Globus pallidus (tissue), 1 donor: ENCODE data around the gene KDM4B.
"Not testable (repeated sequence)": the region's sequence is repeated elsewhere in the genome, so short reads cannot be mapped to it uniquely, and the experiment has no call there.

ENCODE experiments used
- DNase-seq: peaks from one replicate; pipeline ENCODE4 v3.0.0-alpha.2; 2015; ENCODE audit warnings: low spot score

Gene KDM4B

DNA sequence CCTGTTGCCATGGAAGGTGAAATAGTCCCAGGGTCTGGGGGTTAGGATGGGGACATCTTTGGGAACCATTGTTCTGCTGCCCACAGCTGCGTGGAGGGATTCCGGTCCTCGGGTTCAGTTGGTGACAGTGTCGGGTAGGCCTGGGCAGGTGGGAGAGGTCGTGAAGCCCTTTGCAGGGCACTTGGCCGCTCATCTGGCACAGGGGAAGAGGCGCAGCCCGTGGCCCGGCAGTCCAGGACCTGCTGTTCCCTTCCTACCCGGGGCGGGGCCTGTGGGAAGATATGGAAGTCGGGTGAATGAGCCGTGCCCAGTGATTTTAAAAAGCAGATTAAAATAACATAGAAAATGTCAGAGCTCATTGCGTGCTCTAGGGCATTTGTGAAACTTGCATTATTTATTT, 44.8 kb downstream of the KDM4B start:
- no peak for DNase-seq

DNA sequence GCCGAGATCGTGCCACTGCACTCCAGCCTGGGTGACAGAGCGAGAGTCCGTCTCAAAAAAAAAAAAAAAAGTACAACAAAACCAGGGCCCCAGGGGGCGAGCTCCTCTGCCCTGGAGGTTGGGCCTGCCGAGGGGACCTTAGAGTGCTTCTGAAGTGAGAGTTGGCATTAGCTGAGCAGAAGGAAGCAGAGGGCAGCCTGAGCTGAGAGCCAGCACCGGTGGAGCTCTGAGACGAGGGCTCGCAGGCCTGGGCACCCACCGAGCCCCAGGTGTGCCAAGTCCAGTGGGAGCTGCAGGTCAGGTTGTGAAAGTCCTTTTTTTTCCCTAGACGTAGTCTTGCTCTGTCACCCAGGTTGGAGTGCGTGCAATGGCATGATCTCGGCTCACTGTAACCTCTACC, 46.0 kb downstream of the KDM4B start:
- DNase-seq, result no peak

DNA sequence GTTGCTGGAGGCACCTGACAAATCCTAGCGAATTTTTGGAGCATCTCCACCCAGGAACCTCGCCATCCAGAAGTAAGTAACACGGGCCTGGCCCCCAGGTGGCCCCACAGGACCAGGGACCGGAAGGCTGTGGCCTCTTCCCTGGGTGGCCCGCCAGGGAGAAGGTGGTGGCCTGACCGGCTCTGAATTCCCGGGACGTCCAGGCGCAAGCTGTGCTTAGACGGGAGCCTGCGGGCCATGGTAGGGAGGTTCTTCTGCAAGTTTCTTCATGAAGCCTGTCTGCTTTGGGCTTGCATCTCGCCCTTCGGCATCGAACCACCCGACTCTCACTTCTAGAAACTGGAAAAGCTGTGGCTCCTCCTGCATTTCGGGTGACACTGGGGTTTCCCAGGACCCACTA, 47.4 kb downstream of the KDM4B start:
- no peak for DNase-seq

DNA sequence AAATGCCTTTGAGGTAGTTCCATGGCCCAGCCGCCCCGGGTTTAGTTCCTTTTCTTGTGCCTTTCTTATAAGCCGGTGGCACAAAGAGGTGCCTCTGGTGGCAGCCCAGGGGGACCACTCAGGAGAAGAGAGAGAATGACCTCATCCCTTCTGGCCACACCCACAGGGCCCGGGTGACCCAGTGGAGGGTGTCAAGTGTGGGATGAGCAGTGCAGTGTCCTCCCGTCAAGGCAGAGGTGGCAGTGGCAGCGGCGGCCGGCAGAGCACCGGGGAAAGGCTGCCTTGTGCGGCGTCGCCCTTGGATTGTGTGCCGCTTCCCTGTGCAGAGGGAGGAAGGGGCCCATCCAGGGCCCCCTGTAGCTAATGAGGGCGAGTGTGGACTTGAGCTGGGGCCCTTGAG, 47.9 kb downstream of the KDM4B start:
- DNase-seq, result no peak

DNA sequence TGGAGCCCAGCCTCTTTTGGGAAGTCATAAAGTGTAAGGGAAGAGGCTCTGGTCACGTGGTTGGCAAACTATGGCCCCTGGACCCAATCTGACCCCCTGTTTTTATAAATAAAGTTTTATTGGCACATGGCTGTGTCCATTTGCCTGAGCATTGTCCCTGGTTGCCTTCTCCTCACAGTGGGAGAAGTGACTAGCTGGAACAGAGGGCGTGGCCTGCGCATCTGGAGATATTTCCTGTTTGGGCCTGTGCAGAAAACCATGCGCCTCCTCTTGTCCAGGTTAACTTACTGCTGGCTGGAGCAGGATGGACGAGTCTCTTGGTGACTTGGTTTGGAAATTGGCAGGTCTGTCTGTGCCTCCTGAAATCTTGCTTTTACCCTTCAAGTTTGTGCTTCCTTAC, 48.3 kb downstream of the KDM4B start:
- no peak for DNase-seq

DNA sequence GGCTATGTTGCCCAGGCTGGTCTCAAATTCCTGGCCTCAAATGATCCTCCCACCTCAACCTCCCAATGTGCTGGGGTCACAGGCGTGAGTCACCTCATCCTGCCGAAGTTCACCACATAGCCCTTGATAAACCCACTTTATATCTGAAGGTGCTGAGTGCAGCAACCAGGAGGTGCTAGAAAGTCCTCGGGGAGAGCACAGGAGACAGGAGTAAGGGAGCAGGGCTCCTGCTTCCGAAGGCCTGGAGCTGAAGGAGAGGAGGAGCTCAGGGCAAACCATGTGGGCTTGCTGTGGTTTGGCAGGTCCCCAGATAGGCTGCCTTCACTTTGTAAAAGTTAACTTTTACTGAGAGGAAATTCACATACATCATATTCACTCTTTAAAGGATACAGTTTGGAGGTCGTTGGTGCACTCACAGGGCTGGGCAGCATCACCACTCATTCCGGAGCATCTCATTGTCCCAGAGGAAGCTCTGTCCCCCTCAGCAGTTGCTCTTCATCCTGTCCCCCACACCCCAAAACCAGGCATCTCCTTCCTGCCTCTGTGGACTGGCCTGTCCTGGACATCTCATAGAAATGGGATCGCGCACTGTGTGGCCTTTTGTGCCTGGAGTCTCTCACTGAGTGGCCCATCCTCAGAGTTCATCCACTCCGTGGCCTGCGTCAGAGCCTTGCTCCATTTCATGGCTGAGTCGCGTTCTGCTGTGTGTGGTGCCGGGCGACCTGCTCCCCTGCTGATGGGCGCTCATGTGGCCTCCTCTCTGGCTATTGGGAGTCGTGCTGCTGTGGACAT, 49.5 kb downstream of the KDM4B start:
- no peak for DNase-seq

DNA sequence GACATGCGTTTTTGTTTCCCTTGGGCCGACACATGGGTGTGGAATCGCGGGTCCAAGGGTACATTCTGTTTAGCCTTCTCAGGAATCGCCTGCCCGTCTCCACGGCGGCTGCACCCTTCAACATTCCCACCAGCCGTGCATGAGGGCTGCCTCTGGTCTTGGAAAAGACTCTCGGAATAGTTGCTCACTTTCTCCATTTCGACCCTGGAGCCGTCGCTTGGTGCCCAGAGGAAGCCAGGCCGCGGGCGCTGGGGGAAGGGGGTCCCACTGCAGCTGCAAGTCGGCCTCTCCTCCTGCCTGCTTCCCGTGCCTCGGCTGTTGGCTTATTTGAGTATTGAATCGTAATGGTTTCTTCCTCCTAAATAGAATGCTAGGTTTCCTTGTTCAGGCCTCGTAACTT, 51.5 kb downstream of the KDM4B start:
- no peak for DNase-seq

DNA sequence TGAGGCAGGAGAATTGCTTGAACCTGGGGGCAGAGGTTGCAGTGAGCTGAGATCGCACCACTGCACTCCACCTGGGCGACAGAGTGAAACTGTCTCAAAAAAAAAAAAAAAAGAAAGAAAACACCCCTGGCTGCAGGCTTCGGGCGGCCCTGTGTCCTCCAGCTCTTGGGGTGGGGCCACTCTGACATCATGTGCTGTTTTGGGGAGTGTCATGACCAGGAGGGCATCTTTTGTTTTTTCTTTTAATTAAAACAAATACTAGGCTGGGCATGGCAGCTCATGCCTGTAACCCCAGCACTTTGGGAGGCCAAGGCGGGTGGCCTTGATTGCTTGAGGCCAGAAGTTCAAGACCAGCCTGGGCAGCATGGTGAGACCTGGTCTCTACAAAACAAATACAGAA, 52.1 kb downstream of the KDM4B start:
- no peak for DNase-seq

DNA sequence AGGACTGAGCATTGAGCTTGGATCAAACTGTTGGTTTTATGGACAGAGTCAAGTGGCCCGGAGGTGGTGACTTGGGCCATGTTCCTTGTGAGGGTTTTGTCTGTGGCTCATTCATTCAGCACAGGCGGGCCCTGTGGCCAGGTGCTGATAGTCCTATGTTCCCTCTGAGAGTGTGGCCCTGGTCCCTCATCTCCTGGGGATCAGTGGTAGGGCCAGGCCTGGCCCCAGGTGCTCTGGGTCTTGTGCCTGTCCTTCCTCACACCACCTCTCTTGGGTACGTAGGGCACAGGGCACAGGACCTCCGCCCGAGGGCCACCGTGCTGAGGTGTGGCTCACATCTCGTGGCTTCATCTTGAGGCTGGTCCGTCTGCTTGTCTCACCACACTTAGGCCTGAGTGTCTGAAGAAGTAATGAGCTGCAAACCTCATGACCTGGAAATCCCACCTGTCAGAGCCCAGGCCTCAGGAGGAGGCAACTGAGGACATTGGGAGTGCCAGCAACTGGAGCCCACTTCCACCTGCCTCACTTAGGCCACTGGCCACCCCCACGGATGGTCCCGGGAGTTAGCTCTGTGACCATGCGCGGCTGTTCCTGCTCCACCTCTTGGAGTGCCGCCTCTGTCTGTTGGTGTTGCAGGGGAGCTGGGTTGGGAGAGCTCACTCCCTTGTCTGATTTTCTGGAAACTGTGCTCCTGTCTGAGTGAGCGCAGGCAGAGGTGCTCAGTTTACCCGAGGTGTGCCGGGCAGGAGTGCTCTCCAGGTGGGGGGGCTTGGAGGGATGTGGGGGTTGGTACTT, 53.4 kb downstream of the KDM4B start:
- no peak for DNase-seq

DNA sequence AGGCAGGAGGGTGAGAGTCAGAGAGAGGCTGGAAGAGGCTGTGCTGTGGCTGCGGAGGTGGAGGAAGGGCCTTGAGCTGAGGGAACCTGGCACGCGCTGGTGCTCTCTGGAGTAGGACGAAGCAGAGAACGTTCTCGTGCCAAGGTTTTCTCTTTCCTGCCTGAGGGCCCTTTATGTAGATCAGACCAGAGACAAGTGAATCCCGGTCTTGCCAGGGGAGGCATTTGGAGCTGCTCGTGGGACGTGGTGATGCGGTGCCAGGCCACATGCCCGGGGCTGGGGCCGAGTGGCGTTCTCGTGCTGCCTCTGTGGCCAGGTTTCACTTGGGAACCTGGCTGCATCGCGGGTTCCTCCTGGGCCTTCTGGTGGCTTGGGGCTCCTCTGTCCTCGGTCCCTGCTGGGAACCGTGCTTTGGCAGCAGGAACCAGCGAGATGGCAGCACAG, 54.2 kb downstream of the KDM4B start:
- peak; percentile 43 for DNase-seq

DNA sequence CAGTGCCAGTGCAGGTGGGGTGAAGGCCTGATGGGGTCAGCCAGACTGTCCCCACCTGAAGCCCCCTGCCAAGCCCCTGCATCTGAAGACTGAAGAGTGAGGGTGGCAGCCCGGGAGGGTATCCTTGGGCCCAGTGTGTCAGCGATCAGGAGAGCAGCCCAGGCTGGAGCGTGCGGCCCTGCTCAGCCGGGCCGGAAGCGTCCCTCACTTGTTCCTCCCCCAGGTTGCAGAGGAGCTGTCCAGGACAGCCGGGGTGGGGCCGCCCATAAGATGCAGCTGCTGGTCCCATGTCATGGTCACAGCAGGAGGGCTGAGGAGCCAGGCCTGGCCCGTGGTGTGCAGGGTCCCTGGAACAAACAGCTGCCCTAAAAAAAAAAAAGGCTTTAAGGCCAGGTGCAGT, 55.4 kb downstream of the KDM4B start:
- DNase-seq, result no peak

DNA sequence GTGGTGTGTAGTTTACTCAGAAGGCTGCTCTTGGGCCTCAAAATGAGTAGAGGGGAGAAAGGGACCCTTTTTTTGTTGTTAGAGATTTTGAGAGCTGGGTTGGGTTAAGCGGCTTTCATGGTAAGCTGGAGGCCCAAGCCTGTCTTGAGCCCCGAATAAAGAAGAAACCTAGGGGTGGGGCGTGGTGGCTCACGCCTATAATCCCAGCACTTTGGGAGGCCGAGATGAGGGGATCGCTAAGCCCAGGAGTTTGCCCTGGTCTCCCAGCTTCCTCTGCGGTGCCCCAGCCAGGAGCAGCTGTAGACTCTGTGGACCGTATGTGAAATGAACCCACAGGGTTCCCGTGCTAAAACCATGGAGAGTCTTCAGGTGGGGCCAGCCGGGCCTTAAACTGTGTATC, 56.1 kb downstream of the KDM4B start:
- DNase-seq, result no peak

DNA sequence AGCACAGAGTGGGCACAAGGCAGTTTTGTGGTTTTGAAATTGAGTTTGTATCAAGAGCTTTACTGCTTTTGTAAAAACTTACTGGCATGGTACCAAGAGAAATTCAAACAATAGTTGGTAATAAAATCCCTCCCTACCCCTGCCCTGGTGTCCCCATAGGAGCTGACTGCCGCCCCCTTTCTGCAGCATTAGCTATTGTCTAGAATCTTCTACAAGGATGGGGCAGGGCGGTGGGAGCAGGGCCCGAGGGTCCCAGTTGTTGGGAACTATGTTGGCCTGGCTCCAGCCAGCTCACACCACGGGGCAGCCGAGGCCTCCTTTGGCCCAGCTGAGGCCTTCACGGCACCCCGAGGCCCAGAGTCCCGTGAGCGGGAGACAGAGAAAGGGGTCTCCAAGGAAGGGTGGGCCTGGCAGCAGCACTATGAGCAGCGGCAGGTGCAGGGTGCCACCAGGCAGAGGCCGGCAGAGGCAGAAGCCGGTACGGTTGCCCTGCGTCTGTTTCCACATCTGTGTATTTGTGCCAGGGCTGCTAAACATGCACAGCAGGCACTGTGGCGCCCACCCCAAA, 57.9 kb downstream of the KDM4B start:
- DNase-seq, result no peak

DNA sequence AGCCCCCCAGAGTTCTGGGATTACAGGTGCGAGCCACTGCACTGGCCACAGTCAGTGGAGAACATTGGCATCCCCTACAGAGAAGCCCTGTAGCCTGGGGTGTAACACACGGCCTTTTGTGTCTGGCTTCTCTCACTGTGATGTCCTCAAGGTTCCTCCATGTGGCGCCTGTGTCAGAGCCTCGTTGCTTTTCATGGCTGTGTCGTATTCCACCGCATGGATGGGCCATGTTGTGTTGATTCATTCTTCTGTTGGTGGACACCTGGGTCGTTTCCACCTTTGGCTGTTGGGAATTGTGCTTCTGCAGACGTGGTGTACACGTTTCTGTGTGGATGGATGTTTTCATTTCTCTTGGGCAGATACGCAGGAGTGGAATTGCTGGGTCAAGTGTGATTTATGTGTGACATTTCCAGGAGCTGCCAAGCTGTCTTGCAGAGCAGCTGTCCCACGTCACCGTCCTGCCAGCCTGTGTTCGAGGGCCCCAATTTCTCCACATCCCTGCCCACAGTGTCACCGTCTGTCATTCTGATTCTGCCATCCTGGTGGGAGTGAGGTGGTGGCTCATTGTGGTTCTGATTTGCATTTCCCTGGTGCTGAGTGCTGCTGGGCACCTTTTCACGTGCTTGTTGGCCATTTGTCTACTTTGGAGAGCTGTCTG, 59.4 kb downstream of the KDM4B start:
- no peak for DNase-seq

DNA sequence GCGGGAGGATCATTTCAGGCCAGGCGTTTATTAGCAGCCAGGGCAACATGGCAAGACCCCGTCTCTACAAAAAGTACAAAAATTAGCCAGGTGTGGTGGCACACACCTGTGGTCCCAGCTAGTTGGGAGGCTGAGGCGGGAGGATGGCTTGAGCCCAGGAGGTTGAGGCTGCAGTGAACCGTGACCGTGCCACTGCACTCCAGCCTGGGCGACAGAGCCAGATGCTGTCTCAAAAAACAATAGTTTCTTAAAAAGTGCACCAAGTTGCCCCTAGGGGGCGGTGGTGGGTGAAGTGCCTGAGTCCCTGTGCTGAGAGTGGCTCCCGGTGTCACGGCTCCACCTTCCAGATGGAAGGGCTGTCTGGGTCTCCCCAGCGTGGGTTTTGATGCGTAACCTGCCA, 60.7 kb downstream of the KDM4B start:
- DNase-seq, result not testable (repeated sequence)

DNA sequence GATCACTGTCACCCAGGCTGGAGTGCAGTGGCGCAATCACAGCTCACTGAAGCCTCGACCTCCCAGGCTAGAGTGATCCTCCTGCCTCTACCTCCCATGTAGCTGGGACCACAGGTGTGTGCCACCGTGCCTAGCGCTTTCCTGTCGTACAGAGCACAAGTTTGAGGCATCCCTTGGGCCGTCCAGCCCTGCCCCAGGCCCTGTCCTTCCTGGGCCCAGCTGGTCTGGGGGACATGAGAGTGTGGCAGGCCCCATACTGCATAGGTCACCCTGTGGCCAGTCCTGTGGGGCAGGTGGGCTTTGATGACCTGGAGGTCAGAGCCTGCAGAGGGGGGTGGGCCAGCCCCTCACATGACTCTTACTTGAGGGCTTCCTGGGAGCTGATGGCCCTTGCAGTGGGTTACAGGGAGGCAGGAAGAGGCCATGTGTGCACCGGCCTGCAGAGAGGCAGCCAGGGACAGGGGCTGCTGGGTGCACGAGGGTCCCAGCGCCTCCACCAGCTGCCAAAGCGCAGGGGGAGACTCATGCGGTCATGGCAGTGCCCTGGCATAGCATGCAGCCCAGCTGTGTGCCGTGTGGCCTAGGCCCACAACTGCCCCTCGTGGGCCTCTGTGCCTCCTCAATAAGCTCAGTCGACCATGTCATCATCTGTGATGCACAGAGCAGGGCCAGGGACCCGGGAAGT, 61.4 kb downstream of the KDM4B start:
- DNase-seq, result no peak

DNA sequence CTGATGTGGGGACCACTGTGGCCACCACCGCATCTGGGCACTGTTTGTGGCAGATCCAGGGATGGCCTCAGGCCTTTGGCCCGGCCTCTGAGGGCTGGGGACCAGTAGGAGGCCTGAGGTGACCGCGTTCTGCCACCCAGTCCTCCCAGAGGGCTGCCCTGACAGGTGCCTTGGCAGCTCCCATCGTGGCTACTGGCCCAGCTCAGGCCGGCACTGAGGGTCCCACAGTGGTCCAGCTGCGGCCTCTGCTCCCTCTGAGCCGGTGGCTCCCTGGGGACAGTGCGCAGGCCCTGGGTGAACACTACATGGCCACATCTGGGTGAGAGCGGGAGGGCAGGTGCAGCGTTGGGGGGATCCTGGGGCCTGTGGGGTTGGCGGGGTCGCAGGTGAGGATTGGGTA, 61.9 kb downstream of the KDM4B start:
- no peak for DNase-seq

DNA sequence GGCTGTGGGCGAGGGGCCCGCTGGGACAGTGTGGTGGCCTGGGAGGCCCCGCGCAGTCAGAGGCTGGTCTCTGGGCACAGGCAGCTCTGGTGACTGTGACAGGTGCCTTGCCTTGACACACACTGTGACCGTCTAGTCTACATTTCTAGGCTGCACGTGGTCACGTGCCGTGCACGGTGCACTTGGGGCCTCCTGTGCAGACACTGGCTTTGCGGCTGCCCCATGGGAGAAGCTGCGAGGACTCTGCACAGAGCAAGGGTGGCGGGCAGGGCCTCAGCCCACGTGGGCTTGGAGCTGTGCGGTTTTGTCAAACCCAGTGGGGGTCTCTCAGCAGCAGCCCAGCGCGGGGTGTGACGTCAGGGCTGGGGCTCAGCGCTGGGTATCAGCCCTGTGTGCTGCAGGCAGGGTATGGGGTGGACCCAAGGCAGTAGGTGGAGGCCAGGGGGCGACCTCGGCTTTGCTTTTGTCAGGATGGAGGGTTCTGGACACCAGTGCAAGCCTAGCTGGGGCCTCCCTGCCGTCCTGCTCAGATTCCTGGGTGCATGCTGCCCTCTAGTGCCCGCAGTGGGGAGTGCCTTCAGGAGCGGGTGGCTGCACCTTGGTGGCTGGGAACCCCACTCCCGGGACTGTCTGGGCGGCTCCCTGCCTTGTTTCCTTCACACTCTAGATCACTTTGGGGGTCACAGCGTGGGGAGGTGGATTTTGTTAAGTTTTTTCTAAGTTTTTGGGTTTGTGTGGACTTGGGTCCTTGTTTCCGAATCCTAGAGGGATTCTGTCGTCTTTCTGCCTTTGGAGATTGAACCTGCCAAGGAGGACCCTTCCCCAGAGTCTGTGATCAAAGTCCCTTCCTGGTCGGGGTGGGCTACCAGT, 62.6 kb downstream of the KDM4B start:
- peak; percentile 66 for DNase-seq

DNA sequence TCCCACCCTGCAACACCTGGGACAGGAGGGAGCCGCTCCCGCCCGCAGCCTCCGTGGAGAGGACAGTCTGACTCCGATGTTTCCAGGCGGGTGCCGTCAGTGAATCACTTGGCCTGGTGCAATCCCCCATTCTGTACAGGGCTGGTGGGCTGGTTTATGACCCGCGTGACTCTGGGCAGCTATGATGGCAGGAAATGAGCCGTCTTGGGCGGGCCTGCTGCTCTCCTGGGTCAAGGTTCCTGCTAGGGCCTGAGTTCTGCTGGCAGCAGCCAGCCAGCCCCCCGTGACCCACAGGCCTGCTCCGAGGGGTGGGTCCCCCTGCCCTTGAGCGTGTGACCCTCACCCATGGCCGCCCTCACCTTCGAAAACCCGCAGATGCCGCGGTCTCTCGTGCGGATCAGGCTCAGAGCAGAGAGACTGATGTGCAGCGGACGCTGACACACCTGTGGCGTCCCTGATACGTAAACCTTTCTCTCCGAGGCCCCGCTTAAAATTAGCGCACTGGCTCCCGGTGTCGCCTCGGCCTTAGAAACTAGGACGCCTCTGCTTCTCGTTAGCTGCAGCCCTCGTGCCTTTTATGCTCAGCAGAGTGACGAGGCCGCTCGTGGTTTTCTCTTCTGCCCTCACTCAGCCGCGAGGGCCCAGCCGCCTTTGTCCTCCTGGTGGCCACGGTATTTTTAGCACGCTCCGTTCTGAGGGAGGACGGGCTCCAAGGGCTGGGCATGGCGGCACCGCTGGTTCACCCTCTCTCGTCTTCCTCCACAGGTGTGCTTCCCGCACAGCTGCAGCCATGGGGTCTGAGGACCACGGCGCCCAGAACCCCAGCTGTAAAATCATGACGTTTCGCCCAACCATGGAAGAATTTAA, 63.4 kb downstream of the KDM4B start:
- no peak for DNase-seq
